Cardiac septum (tissue), 1 donor: Measurements from ENCODE around the gene ENAH. TPM values are rescaled to one million over a fixed set of nuclear protein-coding genes. Genes with fewer than 3 reads are reported as not detected.

Source experiments
- DNase-seq: peaks from one replicate; pipeline ENCODE4 v3.0.0-alpha.2; 2020; ENCODE audit warnings: low spot score
- intact Hi-C: fragments of 100-400 bp; cut with DNase I; formaldehyde crosslinking; loops from one replicate; pipeline ENCODE4 v1.14.0; 2022
- total RNA-seq: library from RNA; stranded (reverse); fragmentation: NEBNext Ultra II Directional; extraction: Animal tissue kit (Norgen Biotek cat#: 25700); gene quantifications from one replicate; pipeline ENCODE4 v1.2.1, GENCODE V29; 2021
- donor health status: DM: no; HTN: no; CAD: no.

Gene ENAH
- total RNA-seq, 1 donor from 2014 or later: 195 TPM

GRCh38 chr1:225453797-225454648, 198.9 kb downstream of the ENAH start:
- no peak for DNase-seq
- intact Hi-C loops: no loop called here

GRCh38 chr1:225451840-225452515, 200.9 kb downstream of the ENAH start:
- intact Hi-C loops: no loop called here
- no peak for DNase-seq

DNA sequence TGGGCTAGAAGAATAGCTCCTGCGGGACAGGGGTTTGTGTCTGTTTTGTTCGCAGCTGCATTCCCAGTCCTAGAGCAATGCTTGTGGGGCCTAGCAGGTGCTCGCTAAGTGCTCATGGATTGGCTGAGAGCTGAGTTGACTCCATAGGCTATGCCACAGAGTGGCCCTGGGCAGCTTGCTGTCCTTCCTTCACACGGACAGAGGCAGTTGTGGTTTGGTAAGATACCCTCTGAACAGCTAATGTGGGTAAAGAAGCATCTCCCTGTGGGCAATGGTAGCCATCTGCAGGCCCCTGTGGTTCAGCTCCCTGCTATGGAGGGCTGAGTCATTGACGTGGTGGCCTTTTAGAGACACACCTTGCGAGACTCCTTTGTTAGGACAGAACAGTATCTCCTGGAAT, 201.6 kb downstream of the ENAH start:
- intact Hi-C loops: no loop called here
- DNase-seq: no peak

DNA sequence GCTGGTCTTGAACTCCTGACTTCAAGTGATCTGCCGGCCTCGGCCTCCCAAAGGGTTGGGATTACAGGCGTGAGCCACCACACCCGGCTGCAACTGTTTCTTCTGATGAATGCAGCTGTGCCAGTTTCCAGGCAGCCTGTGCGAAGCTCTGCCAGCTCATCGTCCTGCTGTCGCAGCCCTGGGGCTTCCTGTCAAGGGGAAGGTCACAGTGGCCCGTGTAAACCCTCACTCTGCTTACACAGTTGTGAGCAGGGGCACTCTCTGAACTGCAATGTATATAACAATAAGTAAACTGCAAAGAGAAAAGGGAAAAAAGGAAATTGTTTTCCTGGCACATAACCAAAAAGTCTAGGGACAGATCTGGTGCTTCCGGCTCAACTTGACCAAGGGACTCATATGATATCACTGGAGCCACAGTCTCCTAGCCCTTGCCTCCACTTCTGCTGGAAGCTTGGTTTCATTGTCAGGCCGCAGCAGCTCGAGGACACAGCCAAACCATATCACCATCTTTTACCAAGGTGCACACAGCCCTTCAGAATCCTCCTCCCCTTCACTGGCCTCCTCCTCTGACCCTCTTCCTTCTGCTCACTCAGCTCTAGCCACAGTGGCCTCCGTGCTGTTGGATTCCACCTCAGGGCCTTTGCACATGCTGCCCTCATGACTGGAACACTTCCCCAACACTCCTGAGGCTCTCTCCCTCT, 202.3 kb downstream of the ENAH start:
- intact Hi-C loops: no loop called here
- DNase-seq: no peak

DNA sequence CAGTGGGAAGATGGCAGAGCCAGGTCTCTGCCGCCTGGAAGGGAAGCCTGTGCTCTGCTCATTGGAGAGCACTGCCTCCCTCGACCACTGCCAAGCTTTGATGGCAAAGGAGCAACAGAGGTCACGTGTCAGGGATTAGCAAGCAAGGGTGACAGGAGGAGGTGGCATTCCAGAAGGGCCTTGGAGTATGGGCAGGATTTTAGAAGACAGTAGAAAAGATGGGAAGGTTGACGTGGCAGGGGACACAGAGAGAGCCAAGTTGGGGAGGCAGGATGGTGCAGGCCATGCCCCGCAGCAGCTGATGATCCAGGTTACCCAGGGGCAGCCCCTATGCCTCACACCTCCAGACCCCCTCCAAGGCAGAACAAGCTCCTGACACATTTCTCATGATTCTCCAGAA, 203.1 kb downstream of the ENAH start:
- intact Hi-C loops: no loop called here

DNA sequence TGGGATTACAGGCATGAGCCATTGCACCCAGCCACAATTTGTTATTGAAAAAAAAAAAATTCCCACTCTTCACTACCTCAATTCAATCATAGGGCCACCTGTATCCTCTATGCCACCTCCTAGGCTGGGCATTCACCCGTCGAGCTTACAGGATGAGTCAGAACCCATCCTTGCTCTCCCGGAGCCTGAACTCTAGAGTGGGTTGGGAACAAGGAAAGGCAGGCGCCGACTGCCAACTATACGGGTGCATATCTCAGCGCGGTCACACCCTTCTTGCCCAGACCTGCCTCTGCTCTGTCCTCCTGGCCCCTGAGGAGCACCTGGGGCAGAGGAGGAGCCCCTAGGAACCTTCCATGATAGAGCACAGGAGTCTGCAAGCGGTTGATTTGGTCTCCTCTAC, 203.7 kb downstream of the ENAH start:
- DNase-seq: no peak
- intact Hi-C loops: no loop called here

More for the DNA sequence above, 203.1 kb downstream of the ENAH start:
- no peak for DNase-seq

DNA sequence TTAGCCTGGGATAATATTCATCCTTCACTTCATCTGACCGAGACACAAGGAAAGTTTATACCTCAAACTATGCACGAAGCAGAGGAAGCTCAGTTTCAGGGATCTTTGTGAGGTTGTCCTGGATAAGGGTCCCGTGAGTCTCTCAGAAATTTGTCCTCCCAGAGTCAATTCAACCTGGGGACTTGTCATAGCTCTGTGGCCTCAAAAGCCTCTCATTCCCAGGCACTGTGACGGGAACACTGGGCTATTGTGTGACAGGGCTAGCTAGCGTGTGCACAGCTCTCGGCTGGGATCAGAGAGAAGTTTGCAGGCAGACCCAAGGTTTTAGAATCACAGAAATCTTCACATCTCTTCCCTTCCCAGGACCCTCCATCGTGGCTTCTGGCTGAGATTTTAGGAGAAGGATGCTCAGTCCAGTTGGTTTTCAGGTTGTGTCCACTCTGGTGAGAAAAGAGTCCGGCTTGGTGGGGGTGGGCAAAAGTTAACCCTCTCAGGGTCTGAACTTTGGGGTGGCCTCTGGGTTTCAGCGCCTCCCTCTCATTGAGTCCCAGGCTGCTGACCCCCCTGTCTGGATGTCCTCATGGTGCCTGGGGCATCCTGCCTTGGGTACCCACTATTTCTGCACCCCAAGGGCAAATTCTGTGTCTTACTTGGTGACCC, 204.6 kb downstream of the ENAH start:
- intact Hi-C loops: no loop called here
- DNase-seq: no peak

GRCh38 chr1:225447650-225448089, 205.3 kb downstream of the ENAH start:
- intact Hi-C loops: no loop called here
- DNase-seq: no peak

- DNase-seq: no peak
- intact Hi-C loops: no loop called here
Measured at GRCh38 chr1:225446981-225447615, 205.8 kb downstream of the ENAH start.

GRCh38 chr1:225446595-225446960, 206.3 kb downstream of the ENAH start:
- intact Hi-C loops: no loop called here
- DNase-seq: no peak

- no peak for DNase-seq
- intact Hi-C loops: no loop called here
Measured at GRCh38 chr1:225445639-225446594, 207.0 kb downstream of the ENAH start.

GRCh38 chr1:225442123-225442505, 210.8 kb downstream of the ENAH start:
- intact Hi-C loops: no loop called here
- DNase-seq: no peak

DNA sequence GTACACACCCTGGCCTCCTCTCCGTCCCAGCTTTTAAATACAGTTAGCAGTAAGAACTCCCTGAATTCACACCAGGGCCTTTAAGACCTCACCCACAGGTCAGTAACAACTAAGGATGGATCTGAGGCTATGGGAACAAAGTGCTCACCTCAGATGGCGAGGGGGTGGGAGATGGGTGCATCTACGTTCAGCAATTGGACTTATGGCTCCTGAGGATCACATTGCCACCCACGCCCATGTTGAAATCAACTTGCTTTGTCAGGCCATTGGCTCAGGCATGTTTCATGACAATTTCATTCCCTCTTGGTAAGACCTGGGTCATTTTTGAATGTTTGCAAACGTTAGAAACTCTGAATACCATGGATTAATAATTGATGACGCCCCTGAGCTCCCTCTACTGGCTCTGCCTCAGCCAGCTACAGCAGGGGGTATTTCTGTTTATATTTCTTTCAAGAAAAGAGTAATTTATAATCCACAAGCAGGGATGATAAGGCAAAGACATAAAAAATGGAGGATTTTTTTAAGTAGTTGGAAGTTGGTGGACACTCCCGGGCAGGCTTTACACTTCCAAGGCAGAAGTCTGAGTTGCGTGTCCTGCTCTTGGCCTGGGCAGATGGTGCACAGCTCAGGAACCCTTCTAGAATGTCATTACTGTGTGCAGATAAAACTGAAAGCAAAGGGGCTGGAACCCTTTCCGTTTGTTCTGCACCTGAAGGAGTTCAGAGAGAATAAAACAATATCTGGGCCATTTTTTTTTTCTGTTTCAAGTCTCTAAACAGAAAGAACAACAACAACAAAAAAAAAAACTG, 211.4 kb downstream of the ENAH start:
- intact Hi-C loops: no loop called here
- no peak for DNase-seq

- intact Hi-C loops: no loop called here
- no peak for DNase-seq
Measured at GRCh38 chr1:225440380-225441221, 212.3 kb downstream of the ENAH start.

DNA sequence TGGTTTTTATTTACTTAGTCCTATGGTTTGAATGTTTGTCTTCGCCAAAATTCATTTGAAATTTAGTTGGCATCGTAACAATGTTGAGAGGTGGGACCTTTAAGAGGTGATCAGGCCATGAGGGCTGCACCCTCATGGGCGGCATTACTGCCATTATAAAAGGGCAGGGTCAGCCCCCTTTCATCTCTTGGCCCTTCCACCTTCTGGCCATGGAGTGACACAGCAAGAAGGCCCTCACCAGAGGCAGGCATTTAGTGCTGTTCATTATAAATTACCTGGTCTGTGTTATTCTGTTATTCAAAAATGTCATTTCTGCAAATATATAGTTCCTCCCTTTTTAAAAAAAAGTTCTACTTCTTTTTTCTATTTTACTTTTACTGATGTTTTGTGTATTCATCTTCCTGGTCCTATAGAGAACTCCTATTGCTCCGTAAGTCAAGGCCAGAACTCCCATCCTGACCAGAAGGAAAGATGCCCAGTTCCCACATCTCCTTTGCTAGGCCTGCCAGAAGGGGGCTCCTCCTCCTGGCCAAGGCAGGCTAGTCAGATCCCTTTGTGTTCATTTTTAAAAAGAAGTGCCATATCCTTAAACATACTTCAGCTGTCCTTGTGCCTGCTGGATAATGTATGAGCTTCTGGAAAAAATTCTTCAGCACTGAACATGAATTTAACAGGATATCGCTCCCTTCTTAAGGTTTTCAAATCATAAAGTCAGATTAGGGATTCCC, 215.0 kb downstream of the ENAH start:
- intact Hi-C loops: no loop called here
- DNase-seq: no peak
